OCI-LY3 (cell line): ENCODE results near the gene AUNIP.

ENCODE experiments used
- H2AFZ ChIP-seq: fragments of 200-600, 300-600 bp; shearing (Covaris generic); 2 replicates; pipeline ENCODE4 v1.6.0; 2014; ENCODE audit warnings: antibody characterized with exemption, low read depth, low read length
- H3K27ac ChIP-seq: fragments of 200-600, 300-600 bp; sonication (generic); 2 replicates; pipeline ENCODE4 v1.5.1; 2014; ENCODE audit warnings: mild to moderate bottlenecking, low read length, moderate library complexity, mixed read lengths
- H3K27me3 ChIP-seq: fragments of 200-600, 300-600 bp; sonication (generic); 2 replicates; pipeline ENCODE4 v1.6.1; 2014; ENCODE audit warnings: low read depth, low read length, mixed read lengths
- H3K36me3 ChIP-seq: fragments of 200-600, 300-600 bp; sonication (generic); replicated peaks from 2 replicates; pipeline ENCODE3; 2014; ENCODE audit warnings: low read depth, low read length, mixed read lengths
- H3K4me1 ChIP-seq: fragments of 300-600, 200-600 bp; sonication (generic); 2 replicates; pipeline ENCODE4 v1.6.1; 2014; ENCODE audit warnings: low read length, mixed read lengths
- H3K4me2 ChIP-seq: fragments of 200-600, 300-600 bp; sonication (generic); 2 replicates; pipeline ENCODE4 v1.6.1; 2014; ENCODE audit warnings: low read length, mixed read lengths
- H3K4me3 ChIP-seq: fragments of 300-600, 200-600 bp; sonication (generic); 2 replicates; pipeline ENCODE4 v1.5.1; 2014; ENCODE audit warnings: antibody characterized with exemption, mild to moderate bottlenecking, low read length, moderate library complexity
- H3K79me2 ChIP-seq: fragments of 300-600, 200-600 bp; shearing (Covaris generic); 2 replicates; pipeline ENCODE4 v1.6.1; 2014; ENCODE audit warnings: mild to moderate bottlenecking, low read length, mixed read lengths
- H3K9ac ChIP-seq: fragments of 300-600, 200-600 bp; shearing (Covaris generic); 2 replicates; pipeline ENCODE4 v1.6.0; 2014; ENCODE audit warnings: mild to moderate bottlenecking, low read length, moderate library complexity
- H3K9me3 ChIP-seq: fragments of 200-600, 300-600 bp; shearing (Covaris generic); 2 replicates; pipeline ENCODE4 v1.6.1; 2014; ENCODE audit warnings: low read length, mixed read lengths; ENCODE audit not compliant: insufficient read depth
- H4K20me1 ChIP-seq: fragments of 200-600, 300-600 bp; sonication (generic); 2 replicates; pipeline ENCODE4 v1.6.1; 2016; ENCODE audit warnings: low read length, mixed read lengths; ENCODE audit not compliant: insufficient read depth
- CTCF ChIP-seq: fragments of 200-600, 300-600 bp; sonication (generic); IDR thresholded peaks from 2 replicates; pipeline ENCODE4 v1.5.1; 2014; ENCODE audit warnings: antibody characterized with exemption, low read length, low read depth
- EZH2phosphoT487 ChIP-seq: fragments of 200-600 bp; shearing (Covaris generic); IDR thresholded peaks from 2 replicates; pipeline ENCODE4 v1.6.1; 2018; ENCODE audit warnings: antibody characterized with exemption, mixed run types, low read depth

AUNIP gene

GRCh38 chr1:25834894-25835293 is 24.4 kb downstream of the AUNIP start:
- Histone ChIP-seq H3K9ac (no peak overlapping the region), H4K20me1 (no peaks in the 10 kb centered on the region), H3K27me3 (no peaks in the 10 kb centered on the region), H3K27ac (no peak overlapping the region), H3K4me1 (no peaks in the 10 kb centered on the region), H3K79me2 (no peaks in the 10 kb centered on the region; the same call in 1 of the 2 replicates), H3K4me2 (no peak overlapping the region), H3K9me3 (no peaks in the 10 kb centered on the region), H2AFZ (no peak overlapping the region), H3K4me3 (no peak overlapping the region), H3K36me3 (peaks cover 16% of the 10 kb centered on the region)
- TF ChIP-seq CTCF: no peak
- no peak for TF ChIP-seq EZH2phosphoT487

GRCh38 chr1:25833158-25833557 is 26.1 kb downstream of the AUNIP start:
- no peak overlapping the region for H3K27ac ChIP-seq
- H3K9ac ChIP-seq: no peak overlapping the region
- H3K9me3 ChIP-seq: no peaks in the 10 kb centered on the region
- no peak for TF ChIP-seq CTCF
- TF ChIP-seq EZH2phosphoT487: no peak
- no peak overlapping the region for H2AFZ ChIP-seq
- H4K20me1 ChIP-seq: no peaks in the 10 kb centered on the region
- no peak overlapping the region for H3K4me3 ChIP-seq
- no peaks in the 10 kb centered on the region for H3K79me2 ChIP-seq
- H3K4me1 ChIP-seq: no peaks in the 10 kb centered on the region
- no peaks in the 10 kb centered on the region for H3K27me3 ChIP-seq
- H3K4me2 ChIP-seq: no peak overlapping the region
- peaks cover 18% of the 10 kb centered on the region for H3K36me3 ChIP-seq

GRCh38 chr1:25832336-25833037 is 26.8 kb downstream of the AUNIP start:
- H3K4me2 ChIP-seq: no peak overlapping the region
- no peaks in the 10 kb centered on the region for H3K27me3 ChIP-seq
- H3K79me2 ChIP-seq: no peaks in the 10 kb centered on the region
- no peak overlapping the region for H3K4me3 ChIP-seq
- no peak overlapping the region for H2AFZ ChIP-seq
- H3K9me3 ChIP-seq: no peaks in the 10 kb centered on the region
- H3K4me1 ChIP-seq: no peaks in the 10 kb centered on the region
- no peak overlapping the region for H3K9ac ChIP-seq
- no peaks in the 10 kb centered on the region for H4K20me1 ChIP-seq
- no peak for TF ChIP-seq EZH2phosphoT487
- no peak for TF ChIP-seq CTCF
- peaks cover 18% of the 10 kb centered on the region for H3K36me3 ChIP-seq
- no peak overlapping the region for H3K27ac ChIP-seq

GRCh38 chr1:25831569-25832196 is 27.6 kb downstream of the AUNIP start:
- H3K79me2 ChIP-seq: no peaks in the 10 kb centered on the region
- no peaks in the 10 kb centered on the region for H3K4me1 ChIP-seq
- H4K20me1 ChIP-seq: no peaks in the 10 kb centered on the region
- H3K36me3 ChIP-seq: peaks cover 18% of the 10 kb centered on the region
- no peak overlapping the region for H3K4me2 ChIP-seq
- H3K27me3 ChIP-seq: no peaks in the 10 kb centered on the region
- no peak overlapping the region for H3K9ac ChIP-seq
- TF ChIP-seq CTCF (no peak), EZH2phosphoT487 (no peak)
- H3K27ac ChIP-seq: no peak overlapping the region
- H2AFZ ChIP-seq: no peak overlapping the region
- H3K9me3 ChIP-seq: no peaks in the 10 kb centered on the region
- H3K4me3 ChIP-seq: no peak overlapping the region
